Measurements from ENCODE around the gene OR5AU1.

DNA sequence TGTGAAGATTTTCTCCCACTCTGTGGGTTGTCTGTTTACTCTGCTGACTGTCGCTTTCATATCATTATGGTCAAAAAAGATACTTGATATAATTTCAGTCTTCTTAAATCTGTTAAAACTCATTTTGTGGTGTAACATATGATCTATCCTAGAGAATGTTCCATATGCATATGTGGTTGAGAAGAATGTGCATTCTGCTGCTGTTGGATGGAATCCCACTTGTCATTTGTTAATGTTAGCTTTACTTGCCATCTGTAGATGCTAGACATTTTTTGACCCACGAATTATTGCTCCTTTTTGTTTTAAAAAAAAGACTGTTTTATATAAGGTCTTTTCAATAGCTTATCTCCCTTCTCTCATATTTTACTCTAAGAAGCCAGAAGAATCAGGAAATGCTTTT lies 26.3 kb upstream of the OR5AU1 start:
- TF ChIP-seq, protein P1, sequence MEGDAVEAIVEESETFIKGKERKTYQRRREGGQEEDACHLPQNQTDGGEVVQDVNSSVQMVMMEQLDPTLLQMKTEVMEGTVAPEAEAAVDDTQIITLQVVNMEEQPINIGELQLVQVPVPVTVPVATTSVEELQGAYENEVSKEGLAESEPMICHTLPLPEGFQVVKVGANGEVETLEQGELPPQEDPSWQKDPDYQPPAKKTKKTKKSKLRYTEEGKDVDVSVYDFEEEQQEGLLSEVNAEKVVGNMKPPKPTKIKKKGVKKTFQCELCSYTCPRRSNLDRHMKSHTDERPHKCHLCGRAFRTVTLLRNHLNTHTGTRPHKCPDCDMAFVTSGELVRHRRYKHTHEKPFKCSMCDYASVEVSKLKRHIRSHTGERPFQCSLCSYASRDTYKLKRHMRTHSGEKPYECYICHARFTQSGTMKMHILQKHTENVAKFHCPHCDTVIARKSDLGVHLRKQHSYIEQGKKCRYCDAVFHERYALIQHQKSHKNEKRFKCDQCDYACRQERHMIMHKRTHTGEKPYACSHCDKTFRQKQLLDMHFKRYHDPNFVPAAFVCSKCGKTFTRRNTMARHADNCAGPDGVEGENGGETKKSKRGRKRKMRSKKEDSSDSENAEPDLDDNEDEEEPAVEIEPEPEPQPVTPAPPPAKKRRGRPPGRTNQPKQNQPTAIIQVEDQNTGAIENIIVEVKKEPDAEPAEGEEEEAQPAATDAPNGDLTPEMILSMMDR (IDR thresholded peaks at IDR 0.05 in 2 of 3, conservative IDR thresholded peaks at IDR 0.05 in 1 of 3; ENCODE audit: borderline replicate concordance in 1 of 3, insufficient read depth in 1 of 3, low read depth in 2 of 3, low read length in 2 of 3) = no peak
- TF ChIP-seq CEBPB (IDR thresholded peaks at IDR 0.05; ENCODE audit: low read depth) = no peak
- no peak for TF ChIP-seq EZH2phosphoT487 (IDR thresholded peaks at IDR 0.05; ENCODE audit: borderline replicate concordance)
- no peak for TF ChIP-seq POLR2AphosphoS5 (IDR thresholded peaks at IDR 0.05; ENCODE audit: low read depth, low read length)
- TF ChIP-seq SIN3A (IDR thresholded peaks at IDR 0.05; ENCODE audit: low read depth) = no peak
- TF ChIP-seq RAD21 (IDR thresholded peaks at IDR 0.05; ENCODE audit: low read depth) = no peak

Data from HCT116 (cell line).